ENCODE data around the gene UBR3. TPM values are rescaled to one million over a fixed set of nuclear protein-coding genes. Genes with fewer than 3 reads are reported as not detected.

Gene UBR3
- total RNA-seq, 3 donors from 2014 or later (not counting 1 experiment from before 2014, with no cell fraction given), result 40.8 to 54.5 (median 41.0) TPM

DNA sequence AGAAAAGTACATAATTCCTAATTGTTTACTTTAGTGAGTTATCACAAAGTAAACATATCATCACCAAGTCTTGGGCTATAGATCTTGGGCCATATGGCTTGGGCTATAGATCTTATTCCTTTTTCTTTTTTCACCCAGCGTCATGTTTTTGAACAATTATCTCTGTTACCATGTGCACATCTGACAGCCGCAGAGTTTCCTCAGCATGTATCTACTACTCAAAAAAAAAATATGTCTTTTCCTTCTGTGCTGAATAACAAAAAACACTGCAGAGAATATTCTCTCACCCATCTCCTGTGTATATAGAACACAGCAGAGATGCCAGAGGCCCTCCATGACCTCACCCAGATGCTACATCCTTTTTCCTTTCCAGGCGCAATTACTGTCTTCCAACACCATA, 274.5 kb downstream of the UBR3 start:
- 94% methylated on average over 3 of the region's 3 CpGs for WGBS (ENCODE audit: insufficient coverage)

DNA sequence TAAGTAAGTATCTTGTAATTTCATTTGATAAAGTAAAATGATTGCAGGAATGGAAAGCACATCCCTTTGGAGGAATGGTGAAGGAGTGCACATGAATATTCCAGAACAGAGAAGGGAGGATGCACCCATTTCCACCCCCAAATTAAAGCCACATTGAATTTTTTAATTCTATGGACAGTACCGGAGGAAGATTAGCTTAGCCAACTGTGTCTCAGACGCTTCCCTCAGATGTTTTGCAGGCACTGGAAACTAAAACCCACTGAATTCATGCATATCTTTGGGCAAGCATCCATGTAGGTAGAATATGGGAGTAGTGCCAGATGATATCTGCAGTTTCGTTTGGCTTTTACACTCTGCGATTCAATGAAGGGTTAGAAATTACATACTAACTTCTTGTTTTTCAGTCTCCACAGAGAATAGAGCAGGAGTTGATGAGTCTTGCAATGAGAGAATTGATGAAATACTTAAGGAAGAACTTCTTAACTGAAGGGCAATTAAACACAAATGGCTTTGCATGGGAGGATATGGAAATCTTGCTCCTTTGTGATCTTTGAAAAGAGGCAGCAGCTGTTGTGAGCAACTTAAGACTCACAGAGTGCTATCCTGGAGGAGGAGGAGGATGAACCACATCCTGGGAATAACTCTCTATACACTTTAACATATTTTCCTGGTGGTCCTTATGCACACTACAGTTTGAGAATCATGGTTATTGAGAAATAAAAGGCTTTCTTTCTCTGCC, 279.0 kb downstream of the UBR3 start:
- H3K27ac ChIP-seq (ENCODE audit: low read length), result no peak overlapping the region
- Mint-ChIP-seq H3K4me3 (no peak overlapping the region), H3K27ac (no peak overlapping the region), H3K36me3 (peaks cover 6% of the 10 kb centered on the region), H3K9me3 (no peaks in the 10 kb centered on the region), H3K27me3 (ENCODE audit: low read depth in 2 of 2) (peaks cover 6 to 9% of the 10 kb centered on the region in 2 donors), H3K4me1 (no peaks in the 10 kb centered on the region)
- no peaks in the 10 kb centered on the region for H3K4me1 ChIP-seq (ENCODE audit: control insufficient read depth, insufficient read depth, low read length)
- 85% methylated on average over 2 of the region's 4 CpGs for WGBS (ENCODE audit: insufficient coverage)
- no peaks in the 10 kb centered on the region for H3K9me3 ChIP-seq (ENCODE audit: control insufficient read depth, insufficient read depth, low read length)
- TF ChIP-seq, protein P1, sequence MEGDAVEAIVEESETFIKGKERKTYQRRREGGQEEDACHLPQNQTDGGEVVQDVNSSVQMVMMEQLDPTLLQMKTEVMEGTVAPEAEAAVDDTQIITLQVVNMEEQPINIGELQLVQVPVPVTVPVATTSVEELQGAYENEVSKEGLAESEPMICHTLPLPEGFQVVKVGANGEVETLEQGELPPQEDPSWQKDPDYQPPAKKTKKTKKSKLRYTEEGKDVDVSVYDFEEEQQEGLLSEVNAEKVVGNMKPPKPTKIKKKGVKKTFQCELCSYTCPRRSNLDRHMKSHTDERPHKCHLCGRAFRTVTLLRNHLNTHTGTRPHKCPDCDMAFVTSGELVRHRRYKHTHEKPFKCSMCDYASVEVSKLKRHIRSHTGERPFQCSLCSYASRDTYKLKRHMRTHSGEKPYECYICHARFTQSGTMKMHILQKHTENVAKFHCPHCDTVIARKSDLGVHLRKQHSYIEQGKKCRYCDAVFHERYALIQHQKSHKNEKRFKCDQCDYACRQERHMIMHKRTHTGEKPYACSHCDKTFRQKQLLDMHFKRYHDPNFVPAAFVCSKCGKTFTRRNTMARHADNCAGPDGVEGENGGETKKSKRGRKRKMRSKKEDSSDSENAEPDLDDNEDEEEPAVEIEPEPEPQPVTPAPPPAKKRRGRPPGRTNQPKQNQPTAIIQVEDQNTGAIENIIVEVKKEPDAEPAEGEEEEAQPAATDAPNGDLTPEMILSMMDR (IDR thresholded peaks at IDR 0.05), result no peak
- H3K36me3 ChIP-seq (ENCODE audit: control insufficient read depth, insufficient read depth, low read length), result no peaks in the 10 kb centered on the region
- ATAC-seq (no peak), DNase-seq (no peak)
- no peaks in the 10 kb centered on the region for H3K27me3 ChIP-seq (ENCODE audit: control insufficient read depth, insufficient read depth, low read length)
- no peak overlapping the region for H3K4me3 ChIP-seq (ENCODE audit: low read length)
- intact Hi-C loops (cut with micrococcal nuclease), result no loop called here

More for the DNA sequence above, 274.5 kb downstream of the UBR3 start:
- H3K4me3 Mint-ChIP-seq, result no peak overlapping the region
- intact Hi-C loops (cut with micrococcal nuclease), result no loop called here
- no peak overlapping the region for H3K27ac Mint-ChIP-seq
- H3K9me3 Mint-ChIP-seq, result no peaks in the 10 kb centered on the region
- peaks cover 3 to 16% of the 10 kb centered on the region in 2 donors for H3K27me3 Mint-ChIP-seq (ENCODE audit: low read depth in 2 of 2)
- Histone ChIP-seq H3K4me1 (ENCODE audit: control insufficient read depth, insufficient read depth, low read length) (no peaks in the 10 kb centered on the region), H3K36me3 (ENCODE audit: control insufficient read depth, insufficient read depth, low read length) (no peaks in the 10 kb centered on the region), H3K27me3 (ENCODE audit: control insufficient read depth, insufficient read depth, low read length) (no peaks in the 10 kb centered on the region), H3K27ac (ENCODE audit: low read length) (no peak overlapping the region), H3K9me3 (ENCODE audit: control insufficient read depth, insufficient read depth, low read length) (no peaks in the 10 kb centered on the region), H3K4me3 (ENCODE audit: low read length) (no peak overlapping the region)
- TF ChIP-seq, protein P1 (IDR thresholded peaks at IDR 0.05), result no peak
- H3K36me3 Mint-ChIP-seq, result peaks cover 6% of the 10 kb centered on the region
- no peaks in the 10 kb centered on the region for H3K4me1 Mint-ChIP-seq
- ATAC-seq (no peak), DNase-seq (no peak)

DNA sequence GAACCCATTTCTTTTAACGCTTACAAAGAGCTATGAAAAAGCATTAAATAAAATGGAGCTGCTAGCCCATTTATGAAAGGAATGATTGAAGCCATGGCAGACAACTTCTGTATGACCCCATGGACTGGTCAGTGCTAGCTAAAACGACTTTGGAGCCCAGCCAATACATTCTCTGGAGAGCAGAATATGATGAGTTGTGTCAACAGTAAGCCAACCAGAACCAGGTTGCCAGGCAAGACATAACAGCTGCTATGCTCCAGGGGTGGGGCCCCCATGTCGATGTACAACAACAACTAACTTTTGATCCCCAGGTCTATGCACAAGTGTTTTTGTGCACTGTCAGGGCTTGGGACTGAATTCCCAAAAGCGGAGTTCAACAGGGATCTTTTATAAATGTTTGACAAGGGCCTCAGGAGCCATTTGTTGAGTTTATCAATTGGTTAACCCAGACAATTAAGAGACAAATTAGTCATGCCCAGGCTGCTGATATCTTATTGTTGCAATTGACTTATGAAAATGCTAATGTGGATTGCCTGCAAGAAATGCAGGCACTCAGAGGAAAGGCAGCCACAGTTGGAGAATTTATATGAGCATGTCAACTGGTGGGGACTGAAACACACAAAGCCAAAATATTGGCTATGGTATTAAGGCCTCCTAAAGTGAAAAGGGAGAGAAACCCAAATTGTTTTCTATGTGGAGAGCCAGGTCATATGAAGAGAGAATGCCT, 286.1 kb downstream of the UBR3 start:
- Histone ChIP-seq H3K27me3 (ENCODE audit: control insufficient read depth, insufficient read depth, low read length) (no peaks in the 10 kb centered on the region), H3K27ac (ENCODE audit: low read length) (no peak overlapping the region), H3K4me3 (ENCODE audit: low read length) (no peak overlapping the region), H3K36me3 (ENCODE audit: control insufficient read depth, insufficient read depth, low read length) (no peaks in the 10 kb centered on the region), H3K4me1 (ENCODE audit: control insufficient read depth, insufficient read depth, low read length) (no peaks in the 10 kb centered on the region), H3K9me3 (ENCODE audit: control insufficient read depth, insufficient read depth, low read length) (no peaks in the 10 kb centered on the region)
- Mint-ChIP-seq H3K27ac (no peak overlapping the region), H3K9me3 (no peaks in the 10 kb centered on the region), H3K27me3 (ENCODE audit: low read depth in 2 of 2) (peaks cover 0 to 3% of the 10 kb centered on the region in 2 donors), H3K36me3 (no peaks in the 10 kb centered on the region), H3K4me1 (no peaks in the 10 kb centered on the region), H3K4me3 (no peak overlapping the region)
- TF ChIP-seq, protein P1 (IDR thresholded peaks at IDR 0.05), result no peak
- 82% methylated on average over 4 of the region's 4 CpGs for WGBS (ENCODE audit: insufficient coverage)
- intact Hi-C loops (cut with micrococcal nuclease), result no loop called here
- DNase-seq, result no peak
- ATAC-seq, result no peak

All from natural killer cell (primary cell).